IPS DF 6.9 (cell line): ENCODE data around the gene FAT1.
"Not testable (repeated sequence)": the region's sequence is repeated elsewhere in the genome, so short reads cannot be mapped to it uniquely, and the experiment has no call there.

Experiments
- DNase-seq: peaks from one replicate; pipeline ENCODE4 v3.0.0-alpha.2; 2013; ENCODE audit warnings: low read depth, low spot score
- H3K27ac ChIP-seq: one replicate; pipeline ENCODE4 v1.5.1; 2013; ENCODE audit warnings: low read length, control low read depth
- H3K27me3 ChIP-seq: 2 replicates; pipeline ENCODE4 v1.6.1; 2013; ENCODE audit warnings: mild to moderate bottlenecking, low read length; ENCODE audit not compliant: control insufficient read depth, insufficient read depth
- H3K36me3 ChIP-seq: 2 replicates; pipeline ENCODE4 v1.6.1; 2013; ENCODE audit warnings: low read length; ENCODE audit not compliant: control insufficient read depth, insufficient read depth
- H3K4me1 ChIP-seq: 2 replicates; pipeline ENCODE4 v1.6.1; 2013; ENCODE audit warnings: low read length; ENCODE audit not compliant: control insufficient read depth, insufficient read depth
- H3K4me3 ChIP-seq: 2 replicates; pipeline ENCODE4 v1.5.1; 2013; ENCODE audit warnings: mild to moderate bottlenecking, low read length
- H3K9me3 ChIP-seq: 2 replicates; pipeline ENCODE4 v1.6.1; 2013; ENCODE audit warnings: low read length, inconsistent platforms; ENCODE audit not compliant: control insufficient read depth, insufficient read depth
- WGBS: extraction: QIAGEN DNeasy Blood & Tissue Kit; methylation state at CpG from one replicate; pipeline ENCODE4 v1.1.7; 2013; ENCODE audit warnings: mixed read lengths, missing lambda C conversion rate; ENCODE audit not compliant: insufficient read length, insufficient coverage; 5-methylcytosine and 5-hydroxymethylcytosine counted together

FAT1 gene

GRCh38 chr4:186659935-186660334, 63.7 kb downstream of the FAT1 start:
- Histone ChIP-seq H3K27ac (no peak overlapping the region), H3K36me3 (peaks cover 2% of the 10 kb centered on the region; the same call in 1 of the 2 replicates), H3K9me3 (no peaks in the 10 kb centered on the region), H3K4me3 (no peak overlapping the region), H3K4me1 (peaks cover 5% of the 10 kb centered on the region; the same call in 1 of the 2 replicates), H3K27me3 (no peaks in the 10 kb centered on the region)
- no CpG with 5 or more reads among the region's 14 CpGs for WGBS
- no peak for DNase-seq

DNA sequence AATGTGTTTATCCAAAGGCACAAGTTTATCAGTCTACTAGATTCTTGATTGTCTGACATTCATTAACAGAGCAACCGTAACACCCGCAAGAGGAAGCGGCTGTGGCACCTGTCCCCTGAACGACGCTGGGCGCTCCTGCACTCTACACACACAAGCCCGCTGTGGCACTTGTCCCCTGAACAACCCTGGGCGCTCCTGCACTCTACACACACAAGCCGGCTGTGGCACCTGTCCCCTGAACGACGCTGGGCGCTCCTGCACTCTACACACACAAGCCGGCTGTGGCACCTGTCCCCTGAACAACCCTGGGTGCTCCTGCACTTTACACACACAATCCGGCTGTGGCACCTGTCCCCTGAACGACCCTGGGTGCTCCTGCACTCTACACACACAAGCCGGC, 64.2 kb downstream of the FAT1 start:
- not testable (repeated sequence) for H3K4me1 ChIP-seq, H3K27ac ChIP-seq, H3K9me3 ChIP-seq, DNase-seq, H3K4me3 ChIP-seq, H3K36me3 ChIP-seq, H3K27me3 ChIP-seq
- WGBS: no CpG with 5 or more reads among the region's 16 CpGs

- peaks cover 9% of the 10 kb centered on the region; the same call in 1 of the 2 replicates for H3K4me1 ChIP-seq
- no peak overlapping the region for H3K4me3 ChIP-seq
- H3K36me3 ChIP-seq: peaks cover 2% of the 10 kb centered on the region; the same call in 1 of the 2 replicates
- DNase-seq: no peak
- H3K27ac ChIP-seq: no peak overlapping the region
- H3K9me3 ChIP-seq: no peaks in the 10 kb centered on the region
- WGBS: 100% methylated on average over 3 of the region's 20 CpGs
- no peaks in the 10 kb centered on the region for H3K27me3 ChIP-seq
Observed at GRCh38 chr4:186658657-186659056, 65.0 kb downstream of the FAT1 start.

- no CpG with 5 or more reads among the region's 4 CpGs for WGBS
Observed at GRCh38 chr4:186657764-186658163, 65.9 kb downstream of the FAT1 start.

GRCh38 chr4:186653969-186654368, 69.7 kb downstream of the FAT1 start:
- H3K9me3 ChIP-seq: no peaks in the 10 kb centered on the region
- peaks cover 3% of the 10 kb centered on the region; the same call in 1 of the 2 replicates for H3K36me3 ChIP-seq
- H3K27ac ChIP-seq: no peak overlapping the region
- H3K4me3 ChIP-seq: no peak overlapping the region
- no CpG with 5 or more reads among the region's 3 CpGs for WGBS
- H3K4me1 ChIP-seq: peaks cover 9% of the 10 kb centered on the region; the same call in 1 of the 2 replicates
- no peak for DNase-seq
- no peaks in the 10 kb centered on the region for H3K27me3 ChIP-seq

More at GRCh38 chr4:186657764-186658163, 65.9 kb downstream of the FAT1 start:
- H3K27me3 ChIP-seq: no peaks in the 10 kb centered on the region
- no peak overlapping the region for H3K27ac ChIP-seq
- peaks cover 9% of the 10 kb centered on the region; the same call in 1 of the 2 replicates for H3K4me1 ChIP-seq
- peaks cover 2% of the 10 kb centered on the region; the same call in 1 of the 2 replicates for H3K36me3 ChIP-seq
- H3K9me3 ChIP-seq: no peaks in the 10 kb centered on the region
- no peak overlapping the region for H3K4me3 ChIP-seq
- DNase-seq: no peak

GRCh38 chr4:186651624-186652023, 72.0 kb downstream of the FAT1 start:
- Histone ChIP-seq H3K27ac (no peak overlapping the region), H3K4me3 (no peak overlapping the region), H3K27me3 (no peaks in the 10 kb centered on the region), H3K9me3 (no peaks in the 10 kb centered on the region), H3K4me1 (peaks cover 9% of the 10 kb centered on the region; the same call in 1 of the 2 replicates), H3K36me3 (peaks cover 2% of the 10 kb centered on the region; the same call in 1 of the 2 replicates)
- no peak for DNase-seq
- no CpG with 5 or more reads among the region's 21 CpGs for WGBS

GRCh38 chr4:186651181-186651603, 72.5 kb downstream of the FAT1 start:
- H3K4me1 ChIP-seq: peaks cover 7% of the 10 kb centered on the region; the same call in 1 of the 2 replicates
- H3K4me3 ChIP-seq: no peak overlapping the region
- H3K27me3 ChIP-seq: no peaks in the 10 kb centered on the region
- H3K36me3 ChIP-seq: peaks cover 2% of the 10 kb centered on the region; the same call in 1 of the 2 replicates
- H3K27ac ChIP-seq: no peak overlapping the region
- H3K9me3 ChIP-seq: no peaks in the 10 kb centered on the region
- no CpG with 5 or more reads among the region's 5 CpGs for WGBS
- DNase-seq: no peak

DNA sequence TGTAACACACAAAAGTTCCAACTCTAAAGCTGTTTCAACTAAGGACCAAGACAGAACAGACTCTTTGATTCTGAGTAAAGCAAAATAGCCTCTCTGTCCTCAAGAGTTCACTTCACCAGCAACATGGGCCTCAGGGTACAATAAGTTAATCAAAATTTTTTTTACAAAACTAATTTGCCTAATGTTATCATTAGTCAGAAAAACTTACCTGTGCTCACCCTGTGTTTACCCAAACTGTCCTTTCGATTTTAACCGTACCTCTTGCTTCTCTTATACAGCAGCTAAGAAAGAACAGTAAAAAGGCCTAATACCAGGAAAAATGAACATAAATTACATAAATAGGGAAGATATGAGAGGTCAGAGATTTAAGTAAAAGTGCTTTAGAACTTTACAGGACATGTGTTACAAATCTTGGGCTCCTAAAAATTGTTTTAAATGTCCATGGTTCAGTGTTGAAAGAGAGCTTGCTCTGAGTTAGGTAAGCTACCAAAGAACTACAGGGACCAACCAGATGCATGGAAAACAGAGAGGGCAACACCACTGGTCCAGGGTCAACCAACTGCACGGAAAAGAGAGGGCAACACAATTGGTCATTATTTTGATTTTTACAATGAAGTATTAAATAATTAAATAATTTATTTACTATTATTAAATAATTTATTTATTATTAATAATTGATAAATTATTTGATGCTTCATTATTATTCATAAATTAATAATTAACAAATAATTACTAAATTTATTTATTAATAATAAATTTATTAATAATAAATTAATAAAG, 73.1 kb downstream of the FAT1 start:
- H3K36me3 ChIP-seq: peaks cover 2% of the 10 kb centered on the region; the same call in 1 of the 2 replicates
- no peaks in the 10 kb centered on the region for H3K27me3 ChIP-seq
- no peak for DNase-seq
- no peaks in the 10 kb centered on the region for H3K9me3 ChIP-seq
- no peak overlapping the region for H3K27ac ChIP-seq
- WGBS: no CpG with 5 or more reads among the region's 3 CpGs
- H3K4me3 ChIP-seq: no peak overlapping the region
- H3K4me1 ChIP-seq: peaks cover 5% of the 10 kb centered on the region; the same call in 1 of the 2 replicates

DNA sequence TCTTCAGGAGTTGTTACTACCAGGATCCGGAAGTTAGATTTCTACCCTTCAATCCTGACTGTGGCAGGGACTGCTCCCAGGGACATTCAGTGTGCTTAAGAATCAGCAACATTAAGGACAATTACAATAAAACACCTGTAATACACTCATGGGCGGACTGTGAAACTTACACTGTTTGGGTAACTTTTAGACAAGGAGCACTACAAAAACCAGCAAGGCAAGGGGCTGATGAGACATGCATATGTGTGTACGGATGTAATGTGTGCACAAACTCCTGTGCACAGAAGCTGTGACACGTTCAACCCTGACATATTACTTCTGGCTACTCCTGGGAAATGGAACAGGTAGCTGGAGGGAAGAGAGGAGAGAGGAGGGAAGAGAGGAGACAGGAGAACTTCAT, 75.8 kb downstream of the FAT1 start:
- H3K9me3 ChIP-seq: no peaks in the 10 kb centered on the region
- H3K27me3 ChIP-seq: no peaks in the 10 kb centered on the region
- H3K4me1 ChIP-seq: 0 out of 2 replicates have a peak, but pooled peaks cover 2% of the 10 kb centered on the region
- DNase-seq: no peak
- no peak overlapping the region for H3K4me3 ChIP-seq
- H3K27ac ChIP-seq: no peak overlapping the region
- no CpG with 5 or more reads among the region's 4 CpGs for WGBS
- peaks cover 2% of the 10 kb centered on the region; the same call in 1 of the 2 replicates for H3K36me3 ChIP-seq

DNA sequence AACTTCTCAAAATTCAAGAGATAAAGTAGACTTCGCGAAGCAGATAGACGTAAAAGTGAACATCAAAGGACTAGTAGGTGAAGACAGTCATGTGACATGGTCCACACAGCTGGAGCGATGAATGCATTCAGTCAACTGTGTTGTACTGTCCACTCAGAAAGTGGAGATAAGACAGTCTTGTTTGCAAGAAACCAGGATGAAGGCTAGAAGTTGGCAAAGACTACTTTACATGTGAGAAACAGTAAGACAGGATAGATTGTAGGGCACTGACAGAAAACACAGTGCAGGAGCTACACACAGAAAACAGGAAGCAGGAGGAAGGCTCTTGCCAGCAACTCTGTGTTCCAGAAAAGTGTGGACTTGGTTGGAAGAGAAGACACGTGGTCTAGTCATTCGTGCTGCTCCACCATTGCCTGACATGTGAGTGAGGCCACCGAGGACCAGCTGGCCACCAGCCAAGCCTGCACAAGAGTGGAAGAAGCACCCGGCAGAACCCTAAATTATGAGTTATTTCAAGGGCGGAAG, 78.9 kb downstream of the FAT1 start:
- H3K4me3 ChIP-seq: no peak overlapping the region
- no peak overlapping the region for H3K27ac ChIP-seq
- H3K9me3 ChIP-seq: no peaks in the 10 kb centered on the region
- WGBS: no CpG with 5 or more reads among the region's 9 CpGs
- no peaks in the 10 kb centered on the region for H3K27me3 ChIP-seq
- no peak for DNase-seq
- H3K4me1 ChIP-seq: 0 out of 2 replicates have a peak, but pooled peaks cover 3% of the 10 kb centered on the region
- no peaks in the 10 kb centered on the region for H3K36me3 ChIP-seq
